C4-2B (cell line): ENCODE measurements around the gene RAB40C.

ENCODE experiments used
- CTCF ChIP-seq: fragments of 450-650 bp; conservative IDR thresholded peaks from 2 replicates; pipeline ENCODE4 v1.5.1; 2017; ENCODE audit warnings: mild to moderate bottlenecking
- ZFX ChIP-seq: fragments of 450-650 bp; IDR thresholded peaks from 2 replicates; pipeline ENCODE4 v1.6.1; 2017

- TF ChIP-seq CTCF (no peak), ZFX (peak; percentile 80; the same call in 1 of the 2 replicates)
Observed at GRCh38 chr16:569445-570254, 20.2 kb upstream of the RAB40C start, which contains the start of gene PIGQ.
